ENCODE measurements around the gene MIPOL1. TPM values are rescaled to one million over a fixed set of nuclear protein-coding genes. Genes with fewer than 3 reads are reported as not detected.

Gene MIPOL1
- total RNA-seq, 1 donor from 2014 or later, result 18.4 TPM

- TF ChIP-seq EZH2 (IDR thresholded peaks at IDR 0.05), result no peak
- no peak for TF ChIP-seq EZH2phosphoT487 (IDR thresholded peaks at IDR 0.05)
- no peak for TF ChIP-seq CTCF (IDR thresholded peaks at IDR 0.05)
- Histone ChIP-seq H3K4me1 (peaks cover 25% of the 10 kb centered on the region), H3K9ac (no peak overlapping the region), H3F3A (ENCODE audit: low read depth) (peaks cover 22% of the 10 kb centered on the region), H3K79me2 (ENCODE audit: low read depth) (no peaks in the 10 kb centered on the region), H4K20me1 (ENCODE audit: low read depth) (no peaks in the 10 kb centered on the region), H3K27ac (no peak overlapping the region), H3K27me3 (peaks cover 25% of the 10 kb centered on the region), H3K4me2 (no peak overlapping the region), H2AFZ (replicated peaks) (no peak overlapping the region), H3K9me3 (ENCODE audit: low read depth) (no peaks in the 10 kb centered on the region), H3K4me3 (no peak overlapping the region), H3K36me3 (no peaks in the 10 kb centered on the region)
- Mint-ChIP-seq H3K4me1 (no peaks in the 10 kb centered on the region), H3K4me3 (no peak overlapping the region), H3K36me3 (no peaks in the 10 kb centered on the region), H3K27ac (no peak overlapping the region), H3K9me3 (peaks cover 4% of the 10 kb centered on the region), H3K27me3 (ENCODE audit: insufficient read depth, low read depth) (peaks cover 4% of the 10 kb centered on the region)
- DNase-seq (ENCODE audit: low spot score), result peak; percentile 21
These were observed 372.0 kb downstream of the MIPOL1 start for GRCh38 chr14:37569729-37570128.

GRCh38 chr14:37571391-37571790 lies 373.7 kb downstream of the MIPOL1 start:
- Histone ChIP-seq H3K4me3 (no peak overlapping the region), H3K9me3 (ENCODE audit: low read depth) (no peaks in the 10 kb centered on the region), H3K4me1 (peaks cover 25% of the 10 kb centered on the region), H3K4me2 (no peak overlapping the region), H3K36me3 (no peaks in the 10 kb centered on the region), H2AFZ (replicated peaks) (no peak overlapping the region), H3K27me3 (peaks cover 42% of the 10 kb centered on the region), H3K27ac (no peak overlapping the region), H4K20me1 (ENCODE audit: low read depth) (no peaks in the 10 kb centered on the region), H3F3A (ENCODE audit: low read depth) (peaks cover 14% of the 10 kb centered on the region), H3K9ac (no peak overlapping the region), H3K79me2 (ENCODE audit: low read depth) (no peaks in the 10 kb centered on the region)
- Mint-ChIP-seq H3K36me3 (no peaks in the 10 kb centered on the region), H3K27me3 (ENCODE audit: insufficient read depth, low read depth) (peaks cover 8% of the 10 kb centered on the region), H3K4me1 (no peaks in the 10 kb centered on the region), H3K4me3 (no peak overlapping the region), H3K27ac (no peak overlapping the region), H3K9me3 (peaks cover 4% of the 10 kb centered on the region)
- TF ChIP-seq EZH2 (IDR thresholded peaks at IDR 0.05), result no peak
- no peak for TF ChIP-seq EZH2phosphoT487 (IDR thresholded peaks at IDR 0.05)
- no peak for TF ChIP-seq CTCF (IDR thresholded peaks at IDR 0.05)
- DNase-seq (ENCODE audit: low spot score), result no peak

GRCh38 chr14:37573356-37573755 lies 375.6 kb downstream of the MIPOL1 start:
- Histone ChIP-seq H3K9ac (no peak overlapping the region), H3K4me2 (no peak overlapping the region), H3K4me1 (peaks cover 8% of the 10 kb centered on the region), H4K20me1 (ENCODE audit: low read depth) (peaks cover under 1% of the 10 kb centered on the region), H3K36me3 (no peaks in the 10 kb centered on the region), H3K27me3 (peaks cover 61% of the 10 kb centered on the region), H3K9me3 (ENCODE audit: low read depth) (no peaks in the 10 kb centered on the region), H2AFZ (replicated peaks) (no peak overlapping the region), H3F3A (ENCODE audit: low read depth) (no peaks in the 10 kb centered on the region), H3K27ac (no peak overlapping the region), H3K79me2 (ENCODE audit: low read depth) (no peaks in the 10 kb centered on the region), H3K4me3 (no peak overlapping the region)
- Mint-ChIP-seq H3K4me1 (peaks cover 5% of the 10 kb centered on the region), H3K36me3 (no peaks in the 10 kb centered on the region), H3K27me3 (ENCODE audit: insufficient read depth, low read depth) (peaks cover 18% of the 10 kb centered on the region), H3K27ac (no peak overlapping the region), H3K9me3 (peaks cover 4% of the 10 kb centered on the region), H3K4me3 (no peak overlapping the region)
- TF ChIP-seq CTCF (IDR thresholded peaks at IDR 0.05), result no peak
- TF ChIP-seq EZH2phosphoT487 (IDR thresholded peaks at IDR 0.05), result no peak
- no peak for TF ChIP-seq EZH2 (IDR thresholded peaks at IDR 0.05)
- no peak for DNase-seq (ENCODE audit: low spot score)
